Measurements from ENCODE around the gene METTL23.

GRCh38 chr17:76783146-76783545, 56.5 kb downstream of the METTL23 start:
- TF ChIP-seq CTCF (conservative IDR thresholded peaks at IDR 0.05) (no peak), EZH2 (IDR thresholded peaks at IDR 0.05; ENCODE audit: low read depth) (no peak)

All from PC-9 (cell line).